Stimulated activated CD8-positive, alpha-beta memory T cell treated with anti-CD3 and anti-CD28 coated beads, Interleukin-7, amount 100 ng/mL, for 4 hours (primary cell): Measurements from ENCODE around the gene FHOD1.

Experiments
- DNase-seq, 2 donors: peaks; one replicate each; pipeline ENCODE4 v3.0.0-alpha.2; 2020; ENCODE audit warnings: low read depth in 2 of 2

The FHOD1 gene

GRCh38 chr16:67191995-67192681, 55.1 kb downstream of the FHOD1 start, which contains the start of gene E2F4:
TSS of gene E2F4 (plus strand) at chr16:67192155. CDS start at chr16:67192228, 73 bp downstream.
- DNase-seq = peak; percentile 68 to 81

GRCh38 chr16:67191411-67191994, 55.8 kb downstream of the FHOD1 start:
- DNase-seq = no peak

- no peak for DNase-seq
These were observed 56.6 kb downstream of the FHOD1 start for GRCh38 chr16:67190448-67191399.

- DNase-seq = no peak
These were observed 57.2 kb downstream of the FHOD1 start, which contains the start of gene EXOC3L1 for GRCh38 chr16:67190041-67190440. TSS of gene EXOC3L1 (minus strand) at chr16:67190136. CDS start at chr16:67189676, 460 bp downstream.

- no peak for DNase-seq
These were observed 58.5 kb downstream of the FHOD1 start for GRCh38 chr16:67188798-67189197.

GRCh38 chr16:67188323-67188722, 59.0 kb downstream of the FHOD1 start:
- DNase-seq = no peak

- no peak for DNase-seq
These were observed 59.9 kb downstream of the FHOD1 start for GRCh38 chr16:67187175-67187890.

GRCh38 chr16:67186550-67186950, 60.7 kb downstream of the FHOD1 start:
- DNase-seq = no peak

- no peak for DNase-seq
These were observed 61.6 kb downstream of the FHOD1 start for GRCh38 chr16:67185651-67186134.

GRCh38 chr16:67184995-67185650, 62.2 kb downstream of the FHOD1 start:
- DNase-seq = peak; percentile 61 to 70

- no peak for DNase-seq
These were observed 62.8 kb downstream of the FHOD1 start for GRCh38 chr16:67184453-67184994.

- DNase-seq = peak; percentile 88 to 92
These were observed 63.4 kb downstream of the FHOD1 start, which contains the start of gene MATCAP1 for GRCh38 chr16:67183627-67184452. TSS of gene MATCAP1 (minus strand) at chr16:67183963. CDS start at chr16:67180610, 3,353 bp downstream.

GRCh38 chr16:67183284-67183626, 64.0 kb downstream of the FHOD1 start:
- no peak for DNase-seq

GRCh38 chr16:67182288-67182687, 65.0 kb downstream of the FHOD1 start:
- no peak for DNase-seq

- no peak for DNase-seq
These were observed 65.9 kb downstream of the FHOD1 start for GRCh38 chr16:67181346-67181745.

GRCh38 chr16:67180166-67180565, 67.1 kb downstream of the FHOD1 start:
- no peak for DNase-seq

- no peak for DNase-seq
These were observed 67.7 kb downstream of the FHOD1 start for GRCh38 chr16:67179421-67180080.
